ENCODE results near the gene TBX2.

The TBX2 gene

GRCh38 chr17:61379457-61380216 is 20.0 kb upstream of the TBX2 start:
- no peak for TF ChIP-seq CTCF (IDR thresholded peaks at IDR 0.05; ENCODE audit: low read depth, low read length, missing control alignments)
- DNase-seq (ENCODE audit: extremely low read depth, low read depth): no peak
- no peak overlapping the region for H3K4me3 ChIP-seq (replicated peaks; ENCODE audit: low read depth, low read length)

GRCh38 chr17:61380217-61380835 is 19.3 kb upstream of the TBX2 start:
- no peak for TF ChIP-seq CTCF (IDR thresholded peaks at IDR 0.05; ENCODE audit: low read depth, low read length, missing control alignments)
- H3K4me3 ChIP-seq (replicated peaks; ENCODE audit: low read depth, low read length): no peak overlapping the region
- DNase-seq (ENCODE audit: extremely low read depth, low read depth): no peak

GRCh38 chr17:61380836-61381525 is 18.7 kb upstream of the TBX2 start:
- DNase-seq (ENCODE audit: extremely low read depth, low read depth): no peak
- TF ChIP-seq CTCF (IDR thresholded peaks at IDR 0.05; ENCODE audit: low read depth, low read length, missing control alignments): no peak
- no peak overlapping the region for H3K4me3 ChIP-seq (replicated peaks; ENCODE audit: low read depth, low read length)

GRCh38 chr17:61381537-61381936 is 18.1 kb upstream of the TBX2 start:
- no peak for TF ChIP-seq CTCF (IDR thresholded peaks at IDR 0.05; ENCODE audit: low read depth, low read length, missing control alignments)
- DNase-seq (ENCODE audit: extremely low read depth, low read depth): no peak
- no peak overlapping the region for H3K4me3 ChIP-seq (replicated peaks; ENCODE audit: low read depth, low read length)

- H3K4me3 ChIP-seq (replicated peaks; ENCODE audit: low read depth, low read length): no peak overlapping the region
- TF ChIP-seq CTCF (IDR thresholded peaks at IDR 0.05; ENCODE audit: low read depth, low read length, missing control alignments): no peak
- DNase-seq (ENCODE audit: extremely low read depth, low read depth): no peak
These were observed 16.6 kb upstream of the TBX2 start for GRCh38 chr17:61382796-61383688.

- no peak overlapping the region for H3K4me3 ChIP-seq (replicated peaks; ENCODE audit: low read depth, low read length)
- no peak for DNase-seq (ENCODE audit: extremely low read depth, low read depth)
- no peak for TF ChIP-seq CTCF (IDR thresholded peaks at IDR 0.05; ENCODE audit: low read depth, low read length, missing control alignments)
These were observed 15.9 kb upstream of the TBX2 start for GRCh38 chr17:61383689-61384201.
